ENCODE results near the gene HRH2.

The HRH2 gene

DNA sequence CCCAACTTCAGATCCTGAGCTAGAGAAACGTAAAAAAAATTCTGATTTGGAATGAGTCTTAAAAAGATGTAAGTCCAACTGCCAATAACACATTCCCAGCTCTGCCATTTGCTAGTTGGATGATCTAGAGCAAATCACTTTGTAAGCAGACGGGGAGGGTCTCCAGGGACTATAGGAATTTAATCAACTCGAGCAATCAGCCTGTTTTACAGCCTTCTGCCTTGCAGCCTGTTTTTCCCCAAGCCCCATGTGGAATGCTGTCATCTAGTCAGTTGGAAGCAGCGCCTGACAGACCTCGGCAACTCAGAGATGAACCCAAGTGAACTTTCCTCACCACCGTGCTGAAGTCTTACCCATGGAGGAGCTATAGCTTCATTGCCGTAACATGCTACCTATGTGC, 34.8 kb upstream of the HRH2 start:
- H3K9me3 ChIP-seq (ENCODE audit: control insufficient read depth, low read length): peaks cover 18% of the 10 kb centered on the region
- H3K4me3 ChIP-seq (ENCODE audit: extremely low read depth, insufficient read depth, low read length, poor library complexity, severe bottlenecking): no peak overlapping the region
- 76 to 81% methylated on average over 6 of the region's 7 CpGs for WGBS, 2 experiments (ENCODE audit: insufficient coverage in 2 of 2)
- peak overlapping the region; percentile 77 for H3K27ac ChIP-seq (ENCODE audit: low read depth, low read length, severe bottlenecking)
- H3K36me3 ChIP-seq (ENCODE audit: control insufficient read depth, insufficient read depth, low read length): no peaks in the 10 kb centered on the region
- peaks cover 10% of the 10 kb centered on the region for H3K4me1 ChIP-seq (ENCODE audit: control insufficient read depth, insufficient read depth, low read length, poor library complexity, severe bottlenecking)

DNA sequence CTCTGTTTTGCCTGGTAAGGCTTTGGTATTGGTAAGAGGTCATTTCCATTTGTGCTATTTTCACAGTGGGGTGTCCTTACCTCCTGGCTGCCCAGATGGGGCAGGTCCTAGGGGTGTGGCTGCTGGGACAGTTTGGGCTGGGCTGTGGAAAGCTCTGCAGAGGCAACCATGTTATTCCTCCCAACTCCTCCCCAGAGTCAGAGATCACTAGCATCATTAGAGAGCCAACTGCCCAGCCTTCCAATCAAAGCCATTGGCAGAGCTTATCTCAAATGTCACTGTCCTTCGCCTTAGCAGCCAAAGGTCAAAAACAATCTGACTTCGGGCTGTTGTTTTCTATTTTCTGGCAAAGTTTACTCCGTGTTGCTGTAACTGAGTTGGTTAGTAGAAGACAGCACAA, 33.6 kb upstream of the HRH2 start:
- H3K4me1 ChIP-seq (ENCODE audit: control insufficient read depth, insufficient read depth, low read length, poor library complexity, severe bottlenecking): peaks cover 10% of the 10 kb centered on the region
- no peak overlapping the region for H3K27ac ChIP-seq (ENCODE audit: low read depth, low read length, severe bottlenecking)
- peaks cover 18% of the 10 kb centered on the region for H3K9me3 ChIP-seq (ENCODE audit: control insufficient read depth, low read length)
- H3K4me3 ChIP-seq (ENCODE audit: extremely low read depth, insufficient read depth, low read length, poor library complexity, severe bottlenecking): no peak overlapping the region
- no peaks in the 10 kb centered on the region for H3K36me3 ChIP-seq (ENCODE audit: control insufficient read depth, insufficient read depth, low read length)
- WGBS, 2 experiments (ENCODE audit: insufficient coverage in 2 of 2): 88 to 94% methylated on average over 3 of the region's 3 CpGs

DNA sequence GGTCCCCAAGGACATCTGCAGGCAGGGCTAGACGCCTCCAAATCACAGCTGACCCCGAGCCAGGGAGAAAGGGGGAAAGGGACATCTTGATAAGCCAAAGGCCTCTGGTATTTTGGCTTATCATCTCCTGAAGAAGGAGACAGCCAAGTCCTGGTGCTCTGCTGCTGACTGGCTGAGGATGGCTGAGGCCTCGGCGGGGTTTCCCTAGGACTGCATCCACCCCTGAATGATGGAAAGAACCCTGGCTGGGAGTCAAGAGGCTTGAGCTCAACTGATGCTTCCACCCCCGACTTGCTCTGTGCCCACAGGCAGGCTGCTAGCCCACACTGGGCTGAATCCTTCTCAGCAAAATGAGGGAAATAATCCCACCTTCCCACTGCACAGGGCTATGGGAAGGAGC, 30.9 kb upstream of the HRH2 start:
- Histone ChIP-seq H3K27ac (ENCODE audit: low read depth, low read length, severe bottlenecking) (no peak overlapping the region), H3K9me3 (ENCODE audit: control insufficient read depth, low read length) (peaks cover 3% of the 10 kb centered on the region), H3K36me3 (ENCODE audit: control insufficient read depth, insufficient read depth, low read length) (no peaks in the 10 kb centered on the region), H3K4me1 (ENCODE audit: control insufficient read depth, insufficient read depth, low read length, poor library complexity, severe bottlenecking) (peaks cover 10% of the 10 kb centered on the region), H3K4me3 (ENCODE audit: extremely low read depth, insufficient read depth, low read length, poor library complexity, severe bottlenecking) (no peak overlapping the region)
- 65 to 97% methylated on average over 2 to 5 of the region's 5 CpGs for WGBS, 2 experiments (ENCODE audit: insufficient coverage in 2 of 2)

DNA sequence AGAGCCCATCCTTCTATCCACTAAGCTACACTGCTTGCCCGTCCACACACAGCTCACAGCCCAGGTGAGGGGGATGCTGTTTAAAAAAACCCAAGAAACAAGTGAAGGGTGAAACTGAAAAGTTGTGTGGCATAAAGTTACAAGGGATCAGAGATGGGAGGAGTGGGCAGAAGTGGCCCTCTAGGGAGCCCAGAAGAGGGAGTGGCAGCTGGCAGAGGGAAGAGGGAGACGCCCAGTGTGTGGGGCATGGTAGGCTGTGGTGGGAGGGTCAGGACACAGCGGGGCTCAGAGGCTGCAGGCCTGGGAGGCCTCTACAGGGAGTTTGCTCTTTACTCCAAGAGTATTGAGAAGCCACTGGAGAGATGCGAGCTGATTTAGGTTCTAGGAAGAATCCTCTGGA, 30.1 kb upstream of the HRH2 start:
- no peak overlapping the region for H3K4me3 ChIP-seq (ENCODE audit: extremely low read depth, insufficient read depth, low read length, poor library complexity, severe bottlenecking)
- no peaks in the 10 kb centered on the region for H3K36me3 ChIP-seq (ENCODE audit: control insufficient read depth, insufficient read depth, low read length)
- peaks cover 6% of the 10 kb centered on the region for H3K4me1 ChIP-seq (ENCODE audit: control insufficient read depth, insufficient read depth, low read length, poor library complexity, severe bottlenecking)
- no peak overlapping the region for H3K27ac ChIP-seq (ENCODE audit: low read depth, low read length, severe bottlenecking)
- no peaks in the 10 kb centered on the region for H3K9me3 ChIP-seq (ENCODE audit: control insufficient read depth, low read length)
- WGBS, 2 experiments (ENCODE audit: insufficient coverage in 2 of 2): 91 to 97% methylated on average over 3 of the region's 4 CpGs

DNA sequence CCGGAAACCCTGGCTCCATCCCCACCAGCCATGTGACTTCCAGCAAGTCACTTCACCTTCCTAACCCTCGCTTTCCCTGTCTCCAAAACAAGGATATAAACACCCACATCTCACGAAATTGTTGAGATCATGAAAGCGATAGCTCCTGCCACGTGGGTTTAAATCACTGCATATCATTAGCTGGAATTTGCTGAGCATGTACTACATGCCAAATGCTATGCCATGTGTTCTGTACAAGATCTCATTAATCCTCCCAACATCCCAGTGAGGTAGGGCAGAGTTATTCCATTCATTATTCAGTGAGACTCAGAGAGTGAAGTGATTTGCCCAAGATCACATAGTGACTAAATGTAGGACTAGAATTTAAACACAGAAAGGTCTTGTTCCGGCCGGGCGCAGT, 29.2 kb upstream of the HRH2 start:
- H3K27ac ChIP-seq (ENCODE audit: low read depth, low read length, severe bottlenecking): no peak overlapping the region
- no peaks in the 10 kb centered on the region for H3K36me3 ChIP-seq (ENCODE audit: control insufficient read depth, insufficient read depth, low read length)
- peaks cover 1% of the 10 kb centered on the region for H3K4me1 ChIP-seq (ENCODE audit: control insufficient read depth, insufficient read depth, low read length, poor library complexity, severe bottlenecking)
- H3K9me3 ChIP-seq (ENCODE audit: control insufficient read depth, low read length): no peaks in the 10 kb centered on the region
- no peak overlapping the region for H3K4me3 ChIP-seq (ENCODE audit: extremely low read depth, insufficient read depth, low read length, poor library complexity, severe bottlenecking)
- WGBS, 2 experiments (ENCODE audit: insufficient coverage in 2 of 2): 92 to 93% methylated on average over 5 to 6 of the region's 8 CpGs

DNA sequence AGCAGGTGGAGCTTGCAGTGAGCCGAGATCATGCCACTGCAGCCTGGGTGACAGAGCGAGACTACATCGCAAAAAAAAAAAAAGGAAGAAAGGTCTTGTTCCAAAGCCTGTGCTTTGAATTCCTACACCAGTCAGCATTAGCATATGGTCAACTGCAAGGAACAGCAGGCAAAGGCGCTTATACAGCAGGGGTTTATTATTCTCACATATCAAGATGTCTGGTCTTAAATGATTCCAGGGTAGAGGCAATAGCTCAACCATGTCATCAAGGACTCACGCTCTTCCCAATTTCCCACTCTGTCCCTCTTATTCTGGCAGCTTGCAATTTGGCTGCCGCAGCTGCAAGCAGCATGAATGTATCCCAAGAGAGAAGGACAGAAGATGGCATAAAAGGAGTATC, 28.6 kb upstream of the HRH2 start:
- Histone ChIP-seq H3K9me3 (ENCODE audit: control insufficient read depth, low read length) (no peaks in the 10 kb centered on the region), H3K4me1 (ENCODE audit: control insufficient read depth, insufficient read depth, low read length, poor library complexity, severe bottlenecking) (no peaks in the 10 kb centered on the region), H3K27ac (ENCODE audit: low read depth, low read length, severe bottlenecking) (no peak overlapping the region), H3K36me3 (ENCODE audit: control insufficient read depth, insufficient read depth, low read length) (no peaks in the 10 kb centered on the region), H3K4me3 (ENCODE audit: extremely low read depth, insufficient read depth, low read length, poor library complexity, severe bottlenecking) (no peak overlapping the region)
- 66 to 89% methylated on average over 3 to 4 of the region's 6 CpGs for WGBS, 2 experiments (ENCODE audit: insufficient coverage in 2 of 2)

DNA sequence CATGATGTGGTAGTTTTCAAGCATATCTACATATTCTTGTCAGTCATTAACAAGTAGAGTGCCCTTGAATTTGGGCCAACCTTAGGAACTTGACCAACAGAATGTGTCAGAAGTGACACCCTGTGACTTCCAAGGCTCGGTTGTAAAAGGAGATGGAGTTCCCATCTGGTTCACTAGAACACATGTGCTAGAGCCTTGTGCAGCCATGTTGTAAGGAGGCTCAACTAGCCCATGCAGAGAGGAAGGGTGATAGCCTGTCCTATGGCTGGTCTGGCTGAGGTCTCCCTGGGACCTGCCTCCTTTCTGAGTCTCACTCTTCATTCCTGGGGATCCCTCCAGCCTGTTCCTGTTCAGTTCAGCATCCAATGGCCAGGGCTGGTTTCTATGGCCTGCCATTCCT, 28.1 kb upstream of the HRH2 start:
- Histone ChIP-seq H3K9me3 (ENCODE audit: control insufficient read depth, low read length) (no peaks in the 10 kb centered on the region), H3K4me1 (ENCODE audit: control insufficient read depth, insufficient read depth, low read length, poor library complexity, severe bottlenecking) (no peaks in the 10 kb centered on the region), H3K4me3 (ENCODE audit: extremely low read depth, insufficient read depth, low read length, poor library complexity, severe bottlenecking) (no peak overlapping the region), H3K36me3 (ENCODE audit: control insufficient read depth, insufficient read depth, low read length) (no peaks in the 10 kb centered on the region), H3K27ac (ENCODE audit: low read depth, low read length, severe bottlenecking) (no peak overlapping the region)
- WGBS, 2 experiments (ENCODE audit: insufficient coverage in 2 of 2): 100% methylated on average over 1 of the region's 1 CpG

DNA sequence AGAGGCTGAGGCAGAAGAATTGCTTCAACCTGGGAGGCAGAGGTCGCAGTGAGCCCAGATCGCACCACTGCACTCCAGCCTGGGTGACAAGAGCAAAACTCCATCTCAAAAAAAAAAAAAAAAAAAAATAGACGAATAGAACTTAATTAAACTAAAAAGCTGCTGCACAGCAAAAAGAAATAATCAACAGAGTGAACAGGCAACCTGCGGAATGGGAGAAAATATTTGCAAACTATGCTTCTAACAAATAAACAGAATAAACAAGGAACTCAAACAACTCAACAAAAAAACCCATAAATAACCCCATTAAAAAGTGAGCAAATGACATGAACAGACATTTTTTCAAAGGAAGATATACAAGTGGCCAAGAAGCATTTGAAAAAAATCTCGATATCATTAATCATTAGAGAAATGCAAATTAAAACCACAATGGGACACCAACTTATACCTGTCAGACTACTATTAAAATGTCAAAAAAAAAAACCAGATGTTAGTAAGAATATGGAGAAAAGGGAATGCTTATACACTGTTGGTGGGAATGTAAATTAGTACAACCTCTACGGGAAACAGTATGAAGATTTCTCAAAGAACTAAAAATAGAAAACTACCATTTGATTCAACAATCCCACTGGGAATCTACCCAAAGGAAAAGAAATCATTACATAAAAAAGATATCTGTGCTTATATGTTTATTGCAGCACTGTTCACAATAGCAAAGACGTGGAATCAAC, 21.9 kb upstream of the HRH2 start:
- WGBS, 2 experiments (ENCODE audit: insufficient coverage in 2 of 2): 100% methylated on average over 1 of the region's 7 CpGs; no CpG with 5 or more reads in 1 of the 2 experiments
- Histone ChIP-seq H3K9me3 (ENCODE audit: control insufficient read depth, low read length) (peaks cover 8% of the 10 kb centered on the region), H3K36me3 (ENCODE audit: control insufficient read depth, insufficient read depth, low read length) (no peaks in the 10 kb centered on the region), H3K4me3 (ENCODE audit: extremely low read depth, insufficient read depth, low read length, poor library complexity, severe bottlenecking) (no peak overlapping the region), H3K27ac (ENCODE audit: low read depth, low read length, severe bottlenecking) (no peak overlapping the region), H3K4me1 (ENCODE audit: control insufficient read depth, insufficient read depth, low read length, poor library complexity, severe bottlenecking) (peaks cover 3% of the 10 kb centered on the region)

DNA sequence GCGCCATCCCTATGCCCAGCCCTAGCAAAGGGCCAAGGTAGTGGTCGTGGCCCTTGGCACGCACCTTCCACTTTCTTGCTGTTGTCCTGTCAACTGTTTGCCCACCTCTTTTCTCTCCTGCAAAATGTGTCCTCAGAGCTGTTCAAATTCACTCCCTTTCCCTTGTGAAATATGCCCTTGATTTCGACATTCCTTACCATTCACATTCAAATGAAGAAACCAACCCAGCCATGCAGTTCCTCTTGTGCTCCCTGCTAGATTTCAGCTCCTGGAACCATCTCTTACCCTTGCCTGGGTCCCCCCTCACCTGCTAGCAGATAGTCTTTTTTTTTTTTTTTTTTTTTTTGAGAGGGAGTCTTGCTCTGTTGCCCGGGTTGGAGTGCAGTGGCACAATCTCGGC, 19.6 kb upstream of the HRH2 start:
- H3K27ac ChIP-seq (ENCODE audit: low read depth, low read length, severe bottlenecking): no peak overlapping the region

DNA sequence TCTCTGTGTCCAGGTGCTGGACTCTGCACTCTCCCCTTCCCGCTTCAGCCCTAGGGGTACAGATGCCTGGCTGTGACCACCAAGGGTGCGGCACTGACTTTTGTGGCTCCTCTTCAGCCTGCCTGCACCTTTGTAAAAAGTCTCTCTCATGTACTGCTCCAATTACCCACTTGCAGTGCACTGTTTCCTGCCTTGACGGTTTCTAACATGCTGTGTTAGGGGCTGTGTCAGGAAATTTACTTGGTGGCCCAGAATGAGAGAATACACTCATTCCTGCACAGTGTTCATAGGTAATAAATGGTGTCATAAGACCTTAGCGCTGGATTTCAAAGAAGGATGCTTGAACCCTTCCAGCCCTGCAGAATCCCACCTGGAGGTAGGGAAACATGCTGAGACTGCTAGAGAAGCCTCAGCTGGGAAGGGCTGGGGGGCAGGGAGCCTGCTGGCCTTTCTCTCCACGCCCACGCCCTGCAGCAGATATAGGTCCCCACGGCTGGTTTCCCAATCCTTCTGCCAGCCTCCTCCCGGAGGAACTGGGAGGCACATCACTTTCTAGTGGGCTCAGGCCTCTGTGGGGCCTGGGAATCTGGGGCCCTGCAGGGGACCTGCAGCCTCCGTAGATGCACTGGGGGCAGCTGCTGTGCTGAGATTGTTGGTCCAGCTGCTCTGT, 17.6 kb upstream of the HRH2 start:
- WGBS, 2 experiments (ENCODE audit: insufficient coverage in 2 of 2): 62 to 64% methylated on average over 8 to 9 of the region's 9 CpGs
- peaks cover 3% of the 10 kb centered on the region for H3K4me1 ChIP-seq (ENCODE audit: control insufficient read depth, insufficient read depth, low read length, poor library complexity, severe bottlenecking)
- H3K27ac ChIP-seq (ENCODE audit: low read depth, low read length, severe bottlenecking): no peak overlapping the region
- H3K9me3 ChIP-seq (ENCODE audit: control insufficient read depth, low read length): peaks cover 8% of the 10 kb centered on the region
- no peaks in the 10 kb centered on the region for H3K36me3 ChIP-seq (ENCODE audit: control insufficient read depth, insufficient read depth, low read length)
- H3K4me3 ChIP-seq (ENCODE audit: extremely low read depth, insufficient read depth, low read length, poor library complexity, severe bottlenecking): no peak overlapping the region

More for the DNA sequence above, 19.6 kb upstream of the HRH2 start:
- WGBS, 2 experiments (ENCODE audit: insufficient coverage in 2 of 2): 63 to 65% methylated on average over 4 to 6 of the region's 6 CpGs
- H3K4me1 ChIP-seq (ENCODE audit: control insufficient read depth, insufficient read depth, low read length, poor library complexity, severe bottlenecking): peaks cover 3% of the 10 kb centered on the region
- no peaks in the 10 kb centered on the region for H3K36me3 ChIP-seq (ENCODE audit: control insufficient read depth, insufficient read depth, low read length)
- H3K4me3 ChIP-seq (ENCODE audit: extremely low read depth, insufficient read depth, low read length, poor library complexity, severe bottlenecking): no peak overlapping the region
- H3K9me3 ChIP-seq (ENCODE audit: control insufficient read depth, low read length): peaks cover 8% of the 10 kb centered on the region

DNA sequence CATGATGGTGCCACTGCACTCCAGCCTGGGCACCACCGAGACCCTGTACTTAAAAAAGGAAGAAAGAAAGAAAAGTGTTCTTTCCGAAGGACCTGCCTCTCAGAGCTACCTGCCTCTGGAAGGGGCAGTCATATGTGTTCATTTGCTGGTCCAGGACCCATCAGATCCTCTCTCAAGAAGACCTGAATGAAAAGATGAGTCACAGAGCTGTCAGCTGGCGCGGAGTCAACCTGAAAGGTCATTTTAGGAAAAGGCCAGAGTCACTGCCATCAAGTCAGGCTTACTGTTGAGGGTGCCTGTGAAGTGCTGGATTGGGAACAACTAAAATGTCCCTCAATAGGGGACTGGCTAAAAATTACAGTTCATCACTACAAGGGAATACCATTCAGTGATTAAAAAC, 14.9 kb upstream of the HRH2 start:
- 82 to 93% methylated on average over 2 to 4 of the region's 4 CpGs for WGBS, 2 experiments (ENCODE audit: insufficient coverage in 2 of 2)
- Histone ChIP-seq H3K4me3 (ENCODE audit: extremely low read depth, insufficient read depth, low read length, poor library complexity, severe bottlenecking) (no peak overlapping the region), H3K27ac (ENCODE audit: low read depth, low read length, severe bottlenecking) (no peak overlapping the region), H3K4me1 (ENCODE audit: control insufficient read depth, insufficient read depth, low read length, poor library complexity, severe bottlenecking) (peaks cover 3% of the 10 kb centered on the region), H3K36me3 (ENCODE audit: control insufficient read depth, insufficient read depth, low read length) (no peaks in the 10 kb centered on the region), H3K9me3 (ENCODE audit: control insufficient read depth, low read length) (peaks cover 3% of the 10 kb centered on the region)
